Peyer's patch (tissue), 4 donors: ENCODE data around the gene KIR2DL3. TPM values are rescaled to one million over a fixed set of nuclear protein-coding genes. Genes with fewer than 3 reads are reported as not detected.
"Not testable (repeated sequence)": the region's sequence is repeated elsewhere in the genome, so short reads cannot be mapped to it uniquely, and the experiment has no call there.

Experiments
- DNase-seq, 3 donors: peaks; one replicate each; pipeline ENCODE4 v3.0.0-alpha.2; 2017 to 2019
- H3K27ac ChIP-seq, 4 donors: fragments of 200-600 bp; sonication (generic); one replicate each; pipeline ENCODE4 v1.5.1; 2016 to 2019
- H3K27me3 ChIP-seq, 2 donors: fragments of 200-600 bp; sonication (generic); one replicate each; pipeline ENCODE4 v1.5.1; 2019
- H3K36me3 ChIP-seq, 3 donors: fragments of 200-600 bp; sonication (generic); one replicate each; pipeline ENCODE4 v1.5.1; 2016 to 2019
- H3K4me1 ChIP-seq, 4 donors: fragments of 200-600 bp; sonication (generic); one replicate each; pipeline ENCODE4 v1.5.1; 2016 to 2019
- H3K4me3 ChIP-seq, 4 donors: fragments of 200-600 bp; sonication (generic); 1 replicate in 3 of 4; 2 replicates in 1 of 4; pipeline ENCODE4 v1.5.1; 2016 to 2019; ENCODE audit warnings: mild to moderate bottlenecking in 1 of 4
- H3K9me3 ChIP-seq, 4 donors: fragments of 200-600 bp; sonication (generic); one replicate each; pipeline ENCODE4 v1.5.1; 2016 to 2019; ENCODE audit warnings: mild to moderate bottlenecking in 1 of 4
- CTCF ChIP-seq, 6 experiments: fragments of 450-650 bp in 4 of 6; fragments of 200-600 bp in 2 of 6; sonication (generic) in 1 of 6; IDR thresholded peaks; one replicate each; pipeline ENCODE4 v1.5.1; 2017 to 2019; ENCODE audit warnings: antibody characterized with exemption in 6 of 6, mild to moderate bottlenecking in 3 of 6, moderate library complexity in 1 of 6
- POLR2A ChIP-seq, 2 donors: fragments of 450-650 bp; IDR thresholded peaks; one replicate each; pipeline ENCODE4 v1.5.1; 2017; ENCODE audit warnings: antibody characterized with exemption in 2 of 2, mild to moderate bottlenecking in 2 of 2, moderate library complexity in 2 of 2
- total RNA-seq, 4 donors: library from RNA; depleted of rRNA; stranded (reverse); fragments of >200 nt; gene quantifications; one replicate each; pipeline ENCODE4 v1.1.0, GENCODE V29; 2016

The KIR2DL3 gene
- total RNA-seq, 4 donors from 2014 or later = not detected

DNA sequence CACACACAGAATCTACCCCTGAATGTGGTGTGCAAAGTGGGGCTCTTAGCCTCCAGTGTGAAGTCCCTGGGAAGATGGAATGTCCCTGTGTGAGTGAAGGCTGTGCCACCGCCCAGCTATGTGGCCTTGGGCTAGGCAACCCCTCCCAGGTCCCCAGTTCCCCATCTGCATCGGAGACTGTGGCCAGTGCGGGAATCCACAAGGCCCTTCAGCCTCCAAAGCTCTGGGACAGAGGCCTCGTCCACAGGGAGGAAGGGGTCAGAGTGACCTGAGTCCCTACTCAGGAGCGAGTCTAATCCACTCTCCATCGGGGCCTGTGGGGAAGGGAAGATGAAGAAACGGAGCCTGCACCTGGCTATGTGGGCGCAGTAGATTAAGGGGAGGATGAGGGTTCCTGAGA lies 33.4 kb upstream of the KIR2DL3 start:
- DNase-seq = no peak
- Histone ChIP-seq H3K9me3 (peaks cover 0 to 4% (median 0%) of the 10 kb centered on the region in 4 donors), H3K36me3 (no peaks in the 10 kb centered on the region), H3K4me1 (no peaks in the 10 kb centered on the region), H3K4me3 (no peak overlapping the region), H3K27ac (no peak overlapping the region), H3K27me3 (no peaks in the 10 kb centered on the region)
- TF ChIP-seq POLR2A (IDR thresholded peaks at IDR 0.05) (no peak), CTCF (IDR thresholded peaks at IDR 0.05) (no peak)

DNA sequence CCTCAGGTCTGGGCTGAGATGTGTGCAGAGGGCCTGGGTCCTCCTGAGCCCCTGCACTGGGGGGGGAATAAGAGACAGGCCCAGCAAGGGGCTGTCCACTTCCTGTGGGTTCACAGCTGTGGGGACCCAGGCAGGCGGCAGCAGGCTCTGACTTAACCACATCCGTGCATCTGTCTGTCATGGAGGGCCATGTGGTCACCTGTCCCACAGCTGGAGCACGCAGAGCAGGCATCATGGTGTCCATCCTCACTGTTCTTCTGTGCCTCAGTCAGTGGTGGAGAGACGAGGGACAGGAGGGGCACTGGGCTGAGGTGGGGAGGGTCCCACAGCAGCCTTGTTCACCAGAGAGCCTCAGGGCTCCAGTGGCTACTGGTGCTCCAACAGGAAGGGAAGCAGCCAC lies 30.4 kb upstream of the KIR2DL3 start:
- DNase-seq = peak in 1 of 3 donors; percentile 65
- Histone ChIP-seq H3K27ac (peak overlapping the region in 1 of 4 donors; percentile 55), H3K27me3 (no peaks in the 10 kb centered on the region), H3K36me3 (no peaks in the 10 kb centered on the region), H3K4me3 (no peak overlapping the region), H3K9me3 (peaks cover 0 to 4% (median 0%) of the 10 kb centered on the region in 4 donors), H3K4me1 (no peaks in the 10 kb centered on the region)
- TF ChIP-seq POLR2A (IDR thresholded peaks at IDR 0.05) = no peak
- TF ChIP-seq CTCF (IDR thresholded peaks at IDR 0.05) = no peak

DNA sequence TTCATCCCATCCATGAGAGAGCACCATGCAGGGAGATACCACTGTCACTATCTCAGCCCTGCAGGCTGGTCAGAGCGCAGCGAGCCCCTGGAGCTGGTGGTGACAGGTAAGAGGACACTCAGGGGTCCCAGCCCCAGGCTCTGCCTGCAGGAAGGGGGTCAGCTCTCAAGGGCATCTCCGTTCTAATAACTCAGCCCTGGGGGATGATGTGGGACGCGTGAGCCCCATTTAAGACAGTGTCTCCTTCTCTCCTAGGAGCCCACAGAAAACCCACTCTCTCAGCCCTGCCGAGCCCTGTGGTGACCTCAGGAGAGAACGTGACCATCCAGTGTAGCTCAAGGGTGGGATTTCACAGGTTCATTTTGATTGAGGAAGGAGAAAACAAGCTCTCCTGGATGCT lies 29.5 kb upstream of the KIR2DL3 start:
- peak overlapping the region in 1 of 4 donors; percentile 55 for H3K27ac ChIP-seq
- no peaks in the 10 kb centered on the region for H3K36me3 ChIP-seq
- H3K9me3 ChIP-seq = peaks cover 0 to 4% (median 0%) of the 10 kb centered on the region in 4 donors
- no peaks in the 10 kb centered on the region for H3K4me1 ChIP-seq
- no peak for TF ChIP-seq POLR2A (IDR thresholded peaks at IDR 0.05)
- no peak for TF ChIP-seq CTCF (IDR thresholded peaks at IDR 0.05)
- no peak for DNase-seq
- H3K27me3 ChIP-seq = no peaks in the 10 kb centered on the region
- no peak overlapping the region for H3K4me3 ChIP-seq

DNA sequence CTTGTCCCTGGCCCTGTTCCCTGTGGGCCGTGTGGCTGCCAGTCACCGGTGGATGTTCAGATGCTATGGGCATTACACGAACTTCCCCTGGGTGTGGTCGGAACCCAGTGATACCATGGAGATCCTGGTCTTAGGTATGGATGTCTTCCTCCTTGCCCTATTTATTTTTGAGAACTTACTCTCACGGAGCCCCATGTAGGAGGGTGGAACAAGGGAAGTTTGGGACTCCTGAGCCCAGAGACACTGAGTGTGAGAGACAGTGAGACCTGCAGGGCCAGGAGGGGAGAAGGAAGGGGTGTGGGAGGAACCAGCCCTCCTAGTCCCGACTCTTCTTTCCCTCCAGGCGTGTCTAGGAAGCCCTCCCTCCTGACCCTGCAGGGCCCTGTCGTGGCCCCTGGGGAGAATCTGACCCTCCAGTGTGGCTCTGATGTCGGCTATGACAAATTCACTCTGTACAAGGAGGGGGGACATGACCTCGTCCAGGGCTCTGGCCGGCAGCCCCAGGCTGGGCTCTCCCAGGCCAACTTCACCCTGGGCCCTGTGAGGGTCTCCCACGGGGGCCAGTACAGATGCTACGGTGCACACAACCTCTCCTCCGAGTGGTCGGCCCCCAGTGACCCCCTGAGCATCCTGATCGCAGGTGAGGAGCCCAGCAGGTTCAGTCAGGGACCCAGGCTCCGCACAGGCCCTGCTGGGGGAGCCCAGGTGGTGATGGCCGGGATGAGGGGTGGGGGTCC lies 28.9 kb upstream of the KIR2DL3 start:
- H3K4me3 ChIP-seq = no peak overlapping the region
- H3K27ac ChIP-seq = no peak overlapping the region
- no peaks in the 10 kb centered on the region for H3K9me3 ChIP-seq
- no peaks in the 10 kb centered on the region for H3K36me3 ChIP-seq
- no peak for TF ChIP-seq CTCF (IDR thresholded peaks at IDR 0.05)
- no peak for TF ChIP-seq POLR2A (IDR thresholded peaks at IDR 0.05)
- DNase-seq = no peak
- H3K4me1 ChIP-seq = no peaks in the 10 kb centered on the region
- H3K27me3 ChIP-seq = no peaks in the 10 kb centered on the region

DNA sequence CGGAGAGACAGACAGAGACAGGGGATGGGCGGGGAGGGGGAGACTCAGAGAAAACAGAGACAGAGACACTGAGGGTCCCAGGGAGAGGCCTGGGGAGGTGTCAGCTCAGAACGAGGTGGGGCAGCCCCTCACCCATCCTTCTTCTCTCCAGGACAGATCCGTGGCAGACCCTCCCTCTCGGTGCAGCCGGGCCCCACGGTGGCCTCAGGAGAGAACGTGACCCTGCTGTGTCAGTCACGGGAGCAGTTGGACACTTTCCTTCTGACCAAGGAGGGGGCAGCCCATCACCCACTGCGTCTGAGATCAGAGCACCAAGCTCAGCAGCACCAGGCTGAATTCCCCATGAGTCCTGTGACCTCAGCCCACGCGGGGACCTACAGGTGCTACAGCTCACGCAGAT lies 28.4 kb upstream of the KIR2DL3 start:
- H3K4me3 ChIP-seq = not testable (repeated sequence)

DNA sequence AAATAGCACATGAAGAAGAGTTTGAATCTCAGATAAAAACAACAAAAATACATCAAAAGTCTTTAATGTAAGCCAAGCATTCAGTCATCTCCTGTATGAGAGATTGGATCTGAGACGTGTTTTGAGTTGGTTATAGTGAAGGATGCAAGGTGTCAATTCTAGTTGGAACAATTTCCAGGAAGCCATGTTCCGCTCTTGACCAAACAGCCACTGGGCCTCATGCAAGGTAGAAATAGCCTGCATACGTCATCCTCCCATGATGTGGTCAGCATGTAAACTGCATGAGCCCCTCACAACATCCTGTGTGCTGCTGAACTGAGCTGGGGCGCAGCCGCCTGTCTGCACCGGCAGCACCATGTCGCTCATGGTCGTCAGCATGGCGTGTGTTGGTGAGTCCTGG lies 14.2 kb upstream of the KIR2DL3 start, which contains the start of gene KIR3DL3:
KIR3DL3 (plus strand) TSS at position 301 of the 400 bp plus-strand sequence; CDS start at position 356, 55 bp downstream.
- H3K9me3 ChIP-seq = peaks cover 0 to 7% (median 0%) of the 10 kb centered on the region in 4 donors
- H3K4me3 ChIP-seq = no peak within 1 kb of the TSS
- no peak for DNase-seq
- H3K36me3 ChIP-seq = no peaks in the 10 kb centered on the region
- no peaks in the 10 kb centered on the region for H3K4me1 ChIP-seq
- H3K27me3 ChIP-seq = no peaks in the 10 kb centered on the region
- no peak within 1 kb of the TSS for H3K27ac ChIP-seq
- TF ChIP-seq CTCF (IDR thresholded peaks at IDR 0.05) (no peak), POLR2A (IDR thresholded peaks at IDR 0.05) (no peak)

More for the DNA sequence above, 28.4 kb upstream of the KIR2DL3 start:
- H3K4me1 ChIP-seq, H3K27ac ChIP-seq, H3K9me3 ChIP-seq, H3K27me3 ChIP-seq, H3K36me3 ChIP-seq, DNase-seq: not testable (repeated sequence)
